Measurements from ENCODE around the gene CD200.

The CD200 gene, protein sequence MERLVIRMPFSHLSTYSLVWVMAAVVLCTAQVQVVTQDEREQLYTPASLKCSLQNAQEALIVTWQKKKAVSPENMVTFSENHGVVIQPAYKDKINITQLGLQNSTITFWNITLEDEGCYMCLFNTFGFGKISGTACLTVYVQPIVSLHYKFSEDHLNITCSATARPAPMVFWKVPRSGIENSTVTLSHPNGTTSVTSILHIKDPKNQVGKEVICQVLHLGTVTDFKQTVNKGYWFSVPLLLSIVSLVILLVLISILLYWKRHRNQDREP

DNA sequence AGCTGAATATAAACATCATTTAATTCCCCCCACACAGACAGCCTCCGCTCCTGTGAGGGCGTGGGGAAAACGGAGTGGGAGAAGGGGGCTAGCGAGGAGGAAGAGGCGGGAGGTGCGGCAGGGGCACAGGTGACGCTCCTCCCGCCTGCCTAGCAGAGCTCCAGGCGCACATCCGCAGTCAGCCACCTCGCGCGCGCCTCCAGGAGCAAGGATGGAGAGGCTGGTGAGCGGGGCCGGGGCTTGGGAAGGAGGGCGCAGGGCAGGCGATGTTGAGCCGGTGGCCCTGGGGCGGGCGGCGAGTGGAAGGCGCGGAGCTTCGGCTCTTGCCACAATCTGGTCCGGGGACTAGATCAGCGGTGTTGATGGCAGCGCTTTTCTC is at the start of gene CD200:
TSS of gene CD200 (plus strand) at position 155 of the 379 bp plus-strand sequence. CDS start at position 212, 57 bp downstream.
- TF ChIP-seq, protein P1, sequence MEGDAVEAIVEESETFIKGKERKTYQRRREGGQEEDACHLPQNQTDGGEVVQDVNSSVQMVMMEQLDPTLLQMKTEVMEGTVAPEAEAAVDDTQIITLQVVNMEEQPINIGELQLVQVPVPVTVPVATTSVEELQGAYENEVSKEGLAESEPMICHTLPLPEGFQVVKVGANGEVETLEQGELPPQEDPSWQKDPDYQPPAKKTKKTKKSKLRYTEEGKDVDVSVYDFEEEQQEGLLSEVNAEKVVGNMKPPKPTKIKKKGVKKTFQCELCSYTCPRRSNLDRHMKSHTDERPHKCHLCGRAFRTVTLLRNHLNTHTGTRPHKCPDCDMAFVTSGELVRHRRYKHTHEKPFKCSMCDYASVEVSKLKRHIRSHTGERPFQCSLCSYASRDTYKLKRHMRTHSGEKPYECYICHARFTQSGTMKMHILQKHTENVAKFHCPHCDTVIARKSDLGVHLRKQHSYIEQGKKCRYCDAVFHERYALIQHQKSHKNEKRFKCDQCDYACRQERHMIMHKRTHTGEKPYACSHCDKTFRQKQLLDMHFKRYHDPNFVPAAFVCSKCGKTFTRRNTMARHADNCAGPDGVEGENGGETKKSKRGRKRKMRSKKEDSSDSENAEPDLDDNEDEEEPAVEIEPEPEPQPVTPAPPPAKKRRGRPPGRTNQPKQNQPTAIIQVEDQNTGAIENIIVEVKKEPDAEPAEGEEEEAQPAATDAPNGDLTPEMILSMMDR (conservative IDR thresholded peaks at IDR 0.05; ENCODE audit: low read depth) = no peak
- no peak for DNase-seq (ENCODE audit: low spot score)

DNA sequence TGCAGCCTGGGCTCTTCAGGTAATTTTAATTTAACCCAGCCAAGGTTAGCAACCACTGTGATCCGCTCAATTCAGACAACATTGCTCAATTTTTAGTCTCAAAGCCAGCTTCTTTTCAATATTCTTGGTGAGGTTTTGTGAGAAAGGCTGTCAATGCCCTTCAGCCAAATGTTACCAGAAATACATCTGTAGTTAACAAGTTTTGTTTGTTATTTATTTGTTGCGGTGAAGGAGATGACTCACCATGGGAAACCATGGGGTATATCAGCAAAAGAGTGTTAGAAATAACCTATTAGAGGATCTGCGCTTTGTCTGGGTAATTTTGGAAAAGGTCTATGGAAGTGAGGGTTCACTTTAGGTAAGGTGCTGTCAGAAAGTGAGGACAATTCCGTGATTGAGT is 43.9 kb upstream of the CD200 start:
- TF ChIP-seq, protein P1 (conservative IDR thresholded peaks at IDR 0.05; ENCODE audit: low read depth) = no peak
- ChIA-PET CTCF (interaction anchor here (0.6 to 0.8 kb wide), 2 partner anchors 106 to 152 kb away, joined by 3 read pairs; no protein-coding TSS in a partner anchor), POLR2A (ENCODE audit: low non-redundant PET) (no interaction called here)
- H3K27ac ChIP-seq = no peak overlapping the region
- DNase-seq (ENCODE audit: low spot score) = no peak

More for the DNA sequence above, at the start of gene CD200:
- ChIA-PET POLR2A (ENCODE audit: low non-redundant PET) (no interaction called here), CTCF (interaction anchor here (0.6 to 1.0 kb wide), 4 partner anchors 28 to 221 kb away, joined by 3 to 4 read pairs (median 3); partner anchors contain the start of gene SLC9C1)
- H3K27ac ChIP-seq = no peak within 1 kb of the TSS

DNA sequence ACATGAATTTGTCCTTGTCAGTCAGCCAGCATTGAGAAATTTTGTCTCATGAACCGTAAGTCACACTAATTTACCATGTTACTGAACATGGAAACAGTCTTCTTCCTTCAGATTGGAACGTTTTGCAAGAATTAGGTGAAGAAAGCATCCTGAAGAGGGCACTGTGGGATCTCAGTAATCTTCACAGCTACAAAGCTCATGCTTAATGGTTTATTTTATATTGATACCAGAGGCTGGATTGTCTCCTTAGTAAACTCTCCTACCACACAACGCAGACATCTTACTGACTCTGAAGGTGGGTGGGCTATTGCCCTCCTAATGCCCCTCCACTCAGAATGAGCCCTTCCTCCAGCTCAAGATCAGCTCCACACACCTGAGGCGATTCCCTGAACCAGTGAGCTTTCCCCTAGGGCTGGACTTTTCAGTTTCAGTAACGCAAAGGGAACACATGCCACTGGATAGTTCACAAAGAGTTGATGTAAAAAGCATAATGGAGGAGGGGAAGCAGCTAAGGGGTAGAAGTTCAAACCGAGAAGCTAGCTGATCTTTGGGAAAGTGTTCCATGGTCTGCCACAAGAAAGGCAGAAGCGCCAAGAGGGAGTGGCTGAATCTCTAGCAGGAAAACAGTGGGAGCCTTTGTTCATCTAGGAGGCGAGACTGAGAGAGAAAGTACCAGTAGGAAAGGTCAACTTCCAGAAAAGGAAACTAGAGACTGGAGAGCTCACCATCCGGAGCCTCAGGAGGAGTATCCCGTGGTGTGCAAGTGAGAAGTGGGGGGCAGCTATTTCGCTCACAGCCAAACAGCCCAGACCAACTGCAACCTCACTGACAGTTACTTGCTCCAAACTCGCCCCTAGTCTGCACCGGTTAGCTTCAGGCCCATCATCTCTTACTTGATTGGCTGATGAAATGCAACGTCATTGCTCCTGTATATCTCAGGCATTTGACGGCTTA is 39.3 kb upstream of the CD200 start, which contains the start of gene SLC9C1:
TSS of gene SLC9C1 (minus strand) at position 849 of the 954 bp plus-strand sequence. CDS start 7,425 bp downstream, outside the sequence.
- CTCF ChIA-PET = interaction anchor here (0.6 to 1.8 kb wide), 16 partner anchors 9 to 237 kb away, joined by 3 to 11 read pairs (median 4); partner anchors contain the start of gene CD200
- no peak within 1 kb of the TSS for H3K27ac ChIP-seq
- TF ChIP-seq, protein P1 (conservative IDR thresholded peaks at IDR 0.05; ENCODE audit: low read depth) = peak; percentile 63
- peak; percentile 23 for DNase-seq (ENCODE audit: low spot score)
- POLR2A ChIA-PET (ENCODE audit: low non-redundant PET) = no interaction called here

DNA sequence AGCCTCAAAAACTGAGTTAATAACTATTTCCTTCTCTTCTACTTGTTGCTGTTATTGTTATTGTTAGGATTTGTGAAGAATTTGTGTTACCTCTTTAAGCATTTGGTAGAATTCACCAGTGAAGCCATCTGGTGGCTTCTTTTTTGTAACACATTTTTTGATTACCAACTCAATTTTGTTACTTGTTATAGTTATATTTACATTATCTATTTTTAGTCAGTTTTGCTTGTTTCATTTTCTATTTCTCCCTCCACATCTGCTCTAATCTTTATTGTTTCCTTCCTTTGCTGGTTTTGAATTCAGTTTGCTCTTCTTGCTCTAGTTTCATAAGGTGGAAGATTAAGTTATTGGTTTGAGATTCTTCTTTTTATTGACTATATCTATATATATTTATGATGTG is 35.2 kb upstream of the CD200 start:
- POLR2A ChIA-PET (ENCODE audit: low non-redundant PET) = no interaction called here
- H3K27ac ChIP-seq = no peak overlapping the region
- TF ChIP-seq, protein P1 (conservative IDR thresholded peaks at IDR 0.05; ENCODE audit: low read depth) = no peak
- DNase-seq (ENCODE audit: low spot score) = no peak
- CTCF ChIA-PET = no interaction called here

DNA sequence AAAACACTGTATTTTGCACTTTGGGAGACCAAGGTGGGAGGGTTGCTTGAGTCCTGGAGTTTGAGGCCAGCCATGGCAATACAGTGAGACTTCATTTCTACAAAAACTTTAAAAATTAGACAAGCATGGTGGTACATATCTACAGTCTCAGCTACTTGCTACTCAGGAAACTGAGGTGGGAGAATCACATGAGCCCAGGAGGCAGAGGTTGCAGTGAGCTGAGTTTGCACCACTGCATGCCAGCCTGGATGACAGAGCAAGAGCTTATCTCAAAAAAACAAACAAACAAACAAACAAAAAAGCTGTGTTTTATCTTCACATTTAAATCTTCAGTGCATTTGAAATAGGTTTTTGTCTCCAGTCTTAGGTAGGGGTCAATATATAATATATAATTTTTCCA is 34.2 kb upstream of the CD200 start:
- H3K27ac ChIP-seq = no peak overlapping the region
- POLR2A ChIA-PET (ENCODE audit: low non-redundant PET) = no interaction called here
- DNase-seq (ENCODE audit: low spot score) = no peak
- CTCF ChIA-PET = no interaction called here
- TF ChIP-seq, protein P1 (conservative IDR thresholded peaks at IDR 0.05; ENCODE audit: low read depth) = no peak

DNA sequence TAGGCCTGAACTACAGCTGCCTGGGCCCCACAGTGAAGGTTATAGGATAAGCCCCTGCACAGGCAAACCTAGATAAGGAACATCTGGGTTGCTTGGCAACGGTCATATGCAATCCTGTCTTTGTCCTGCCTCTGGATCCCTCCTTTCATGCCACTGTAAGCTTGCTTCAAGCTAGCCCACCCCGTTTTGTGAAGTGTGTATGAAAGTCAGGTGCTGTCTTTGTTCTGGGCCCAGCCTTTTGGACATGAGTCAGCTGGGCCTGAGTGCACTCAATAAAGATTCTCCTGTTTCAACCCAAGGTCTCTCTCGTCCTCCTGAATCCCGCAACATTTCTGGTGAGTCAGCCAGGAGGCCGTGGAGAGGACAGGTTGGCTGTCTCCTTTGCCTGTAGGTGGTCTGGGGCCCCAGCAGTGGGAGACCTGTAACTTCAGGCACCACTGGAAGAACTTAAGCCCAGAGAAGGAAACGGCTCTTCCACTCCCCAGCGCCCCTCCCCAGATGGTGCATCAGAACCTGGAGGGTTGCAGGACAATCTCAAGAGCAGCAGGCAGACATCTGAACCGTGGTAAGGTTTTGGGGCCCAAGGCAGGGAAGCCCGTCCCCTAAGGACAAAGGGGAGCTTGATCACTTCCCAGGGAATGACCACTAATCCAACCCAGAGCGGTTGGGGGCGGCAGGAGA is 30.7 kb upstream of the CD200 start:
- no peak for DNase-seq (ENCODE audit: low spot score)
- H3K27ac ChIP-seq = no peak overlapping the region
- TF ChIP-seq, protein P1 (conservative IDR thresholded peaks at IDR 0.05; ENCODE audit: low read depth) = no peak
- ChIA-PET POLR2A (ENCODE audit: low non-redundant PET) (no interaction called here), CTCF (no interaction called here)

Data from RWPE1 (cell line).